Measurements from ENCODE around the gene OLFML3.

DNA sequence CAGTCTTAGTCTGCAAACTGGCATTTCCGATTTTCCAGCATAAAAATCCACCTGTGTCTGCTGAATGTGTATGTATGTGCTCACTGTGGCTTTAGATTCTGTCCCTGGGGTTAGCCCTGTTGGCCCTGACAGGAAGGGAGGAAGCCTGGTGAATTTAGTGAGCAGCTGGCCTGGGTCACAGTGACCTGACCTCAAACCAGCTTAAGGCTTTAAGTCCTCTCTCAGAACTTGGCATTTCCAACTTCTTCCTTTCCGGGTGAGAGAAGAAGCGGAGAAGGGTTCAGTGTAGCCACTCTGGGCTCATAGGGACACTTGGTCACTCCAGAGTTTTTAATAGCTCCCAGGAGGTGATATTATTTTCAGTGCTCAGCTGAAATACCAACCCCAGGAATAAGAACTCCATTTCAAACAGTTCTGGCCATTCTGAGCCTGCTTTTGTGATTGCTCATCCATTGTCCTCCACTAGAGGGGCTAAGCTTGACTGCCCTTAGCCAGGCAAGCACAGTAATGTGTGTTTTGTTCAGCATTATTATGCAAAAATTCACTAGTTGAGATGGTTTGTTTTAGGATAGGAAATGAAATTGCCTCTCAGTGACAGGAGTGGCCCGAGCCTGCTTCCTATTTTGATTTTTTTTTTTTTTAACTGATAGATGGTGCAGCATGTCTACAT is 2.5 kb upstream of the OLFML3 start:
- TF ChIP-seq GATA1 (IDR thresholded peaks at IDR 0.05; ENCODE audit: low read depth, low read length) (no peak), POLR2A (IDR thresholded peaks at IDR 0.05; ENCODE audit: low read length) (no peak)
